Bone marrow (tissue), 2 donors: Measurements from ENCODE around the gene PLPPR5.
"Not testable (repeated sequence)": the region's sequence is repeated elsewhere in the genome, so short reads cannot be mapped to it uniquely, and the experiment has no call there.

Source experiments
- DNase-seq, 2 donors: peaks; one replicate each; lab custom pipeline; 2025; lab: John Stamatoyannopoulos, UW

Gene PLPPR5

DNA sequence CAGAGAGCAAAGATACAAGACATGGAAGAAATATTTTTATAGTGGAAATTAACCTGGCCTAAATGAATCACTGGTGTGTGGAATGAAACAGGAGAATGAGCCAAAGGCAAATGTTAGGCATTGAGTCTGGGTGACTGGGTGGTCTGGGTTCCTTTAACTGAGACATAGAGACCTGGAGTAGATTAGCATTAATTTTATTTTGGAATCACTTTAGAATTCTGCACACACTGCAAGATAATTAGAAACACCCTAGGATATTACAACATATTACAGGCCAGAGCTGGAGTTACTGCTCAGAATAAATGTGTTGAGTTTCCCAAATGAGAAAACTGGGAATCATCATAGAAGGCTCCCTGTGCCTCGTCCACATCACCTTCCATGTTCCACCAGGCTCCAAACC is 85.5 kb downstream of the PLPPR5 start:
- no peak for DNase-seq

GRCh38 chr1:98914547-98914946 is 90.1 kb downstream of the PLPPR5 start:
- DNase-seq = no peak

DNA sequence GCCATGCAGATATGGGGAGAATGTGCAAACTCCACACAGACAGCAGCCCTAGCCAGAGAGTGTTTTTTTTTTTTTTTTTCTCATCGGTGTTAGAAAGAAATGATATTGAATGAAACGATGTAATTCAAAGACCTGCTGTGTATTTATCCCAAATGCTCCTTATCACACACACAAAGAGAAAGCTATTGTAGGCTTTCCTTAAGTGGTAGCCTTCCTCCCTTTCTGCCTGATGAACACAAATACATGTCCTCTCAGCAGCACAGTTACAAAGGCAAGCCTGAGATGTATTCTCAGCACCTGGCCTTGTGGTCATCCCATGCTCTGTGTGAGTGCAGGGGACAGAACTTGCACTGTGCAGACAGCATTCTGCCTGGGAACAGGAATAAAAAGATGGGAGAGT is 93.8 kb downstream of the PLPPR5 start:
- DNase-seq = no peak

DNA sequence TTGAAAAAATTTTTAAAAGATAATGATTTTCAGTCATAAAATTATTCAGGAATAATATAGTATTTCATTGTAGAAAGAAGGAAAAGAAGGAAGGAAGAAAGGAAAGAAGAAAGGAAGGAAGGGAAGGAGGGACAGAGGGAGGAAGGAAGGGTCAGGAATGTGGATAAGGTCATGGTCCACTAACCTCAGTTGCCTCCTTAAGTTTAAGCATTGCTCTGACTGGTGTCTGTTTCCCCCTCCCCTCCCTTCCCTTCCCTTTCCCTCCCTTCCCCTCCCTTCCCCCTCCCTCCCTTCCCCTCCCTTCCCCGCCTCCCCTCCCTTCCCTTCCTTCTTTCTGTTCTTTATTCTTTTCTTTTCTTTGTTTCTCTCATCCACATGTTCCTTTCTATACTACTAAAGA is 95.7 kb downstream of the PLPPR5 start:
- no peak for DNase-seq

- no peak for DNase-seq
Observed at GRCh38 chr1:98906809-98907208, 97.9 kb downstream of the PLPPR5 start.

GRCh38 chr1:98906361-98906760 is 98.3 kb downstream of the PLPPR5 start:
- no peak for DNase-seq

DNA sequence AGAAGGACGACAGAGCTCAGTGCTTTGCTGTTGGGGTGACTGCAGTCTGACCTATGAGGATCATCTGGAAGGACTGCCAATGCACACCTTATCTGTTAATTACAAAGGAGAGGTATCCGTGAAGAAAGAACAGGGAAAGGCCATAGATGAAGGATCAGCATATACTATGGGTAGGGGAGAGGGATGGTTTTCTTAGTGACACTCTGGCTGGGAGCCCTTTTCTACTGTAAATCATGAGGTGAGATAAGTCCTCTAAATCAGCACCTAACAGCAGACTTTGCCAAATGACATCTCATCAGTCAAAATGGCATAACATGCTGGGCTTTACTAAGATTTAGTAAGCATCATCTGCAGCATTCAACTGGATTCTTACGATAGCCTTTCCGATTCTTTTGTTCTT is 100.0 kb downstream of the PLPPR5 start:
- no peak for DNase-seq

DNA sequence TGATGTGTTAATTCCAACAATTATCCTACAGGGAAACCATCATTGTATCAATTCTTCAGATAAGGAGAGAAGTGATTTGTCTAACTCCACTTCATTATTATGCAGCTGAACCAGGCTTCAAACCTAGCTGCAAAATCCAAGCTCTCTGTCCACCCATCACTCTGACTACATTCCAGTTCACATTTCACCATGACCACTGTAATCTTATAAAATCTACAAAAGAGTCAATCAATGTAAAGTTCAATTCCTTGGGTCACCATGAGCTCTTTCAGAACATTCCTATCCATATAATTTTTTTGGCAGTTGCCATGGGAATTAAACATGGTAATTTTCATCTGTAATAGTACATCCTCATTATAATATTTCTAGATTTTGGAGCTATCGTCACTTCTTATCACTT is 100.9 kb downstream of the PLPPR5 start:
- no peak for DNase-seq

GRCh38 chr1:98903261-98903660 is 101.4 kb downstream of the PLPPR5 start:
- DNase-seq = no peak

GRCh38 chr1:98898940-98899339 is 105.7 kb downstream of the PLPPR5 start:
- no peak for DNase-seq

DNA sequence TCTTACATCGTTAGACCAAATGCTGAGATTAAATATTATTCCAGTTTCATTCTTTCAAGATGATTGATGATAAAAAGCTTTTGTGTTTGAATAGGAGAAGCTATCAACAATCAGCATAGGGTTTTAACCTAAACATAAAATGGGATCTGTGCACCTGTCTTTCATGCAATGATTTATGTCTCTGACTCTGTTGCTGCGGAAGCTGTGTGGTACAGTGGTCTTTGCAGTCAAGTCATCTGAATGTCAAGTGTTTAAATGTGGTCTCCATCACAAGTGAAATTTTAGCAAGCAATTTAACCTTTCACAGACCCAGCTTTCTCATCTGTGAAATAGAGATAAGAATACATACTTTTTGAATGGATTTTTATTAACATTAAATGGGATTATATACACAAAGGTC is 107.2 kb downstream of the PLPPR5 start:
- no peak for DNase-seq

GRCh38 chr1:98896711-98897445 is 107.8 kb downstream of the PLPPR5 start:
- DNase-seq = no peak

GRCh38 chr1:98893371-98893770 is 111.3 kb downstream of the PLPPR5 start:
- DNase-seq = no peak

DNA sequence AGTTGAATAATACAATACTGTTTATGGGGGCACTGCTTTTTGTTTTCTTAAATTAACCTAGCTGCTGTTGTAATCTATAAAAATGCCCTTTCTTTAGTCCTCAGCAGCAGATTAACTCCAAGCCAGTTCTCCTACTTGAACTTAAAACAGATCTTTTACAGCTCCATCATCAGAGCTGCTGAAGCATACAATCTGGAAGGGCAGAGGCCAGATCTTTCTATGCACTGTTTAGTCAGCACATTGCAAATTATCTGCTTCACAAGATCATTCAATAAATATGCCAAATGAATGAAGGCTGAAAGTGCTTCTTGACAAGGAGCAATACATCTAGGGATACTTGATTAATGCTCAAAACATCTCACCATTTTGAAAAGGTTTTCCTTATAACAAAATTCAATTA is 115.8 kb downstream of the PLPPR5 start:
- DNase-seq = no peak

GRCh38 chr1:98887507-98887906 is 117.2 kb downstream of the PLPPR5 start:
- no peak for DNase-seq

GRCh38 chr1:98884864-98885263 is 119.8 kb downstream of the PLPPR5 start:
- DNase-seq = no peak

- no peak for DNase-seq
Observed at GRCh38 chr1:98881901-98882300, 122.8 kb downstream of the PLPPR5 start.

GRCh38 chr1:98881234-98881633 is 123.4 kb downstream of the PLPPR5 start:
- not testable (repeated sequence) for DNase-seq

- DNase-seq = no peak
Observed at GRCh38 chr1:98874828-98875227, 129.8 kb downstream of the PLPPR5 start.

DNA sequence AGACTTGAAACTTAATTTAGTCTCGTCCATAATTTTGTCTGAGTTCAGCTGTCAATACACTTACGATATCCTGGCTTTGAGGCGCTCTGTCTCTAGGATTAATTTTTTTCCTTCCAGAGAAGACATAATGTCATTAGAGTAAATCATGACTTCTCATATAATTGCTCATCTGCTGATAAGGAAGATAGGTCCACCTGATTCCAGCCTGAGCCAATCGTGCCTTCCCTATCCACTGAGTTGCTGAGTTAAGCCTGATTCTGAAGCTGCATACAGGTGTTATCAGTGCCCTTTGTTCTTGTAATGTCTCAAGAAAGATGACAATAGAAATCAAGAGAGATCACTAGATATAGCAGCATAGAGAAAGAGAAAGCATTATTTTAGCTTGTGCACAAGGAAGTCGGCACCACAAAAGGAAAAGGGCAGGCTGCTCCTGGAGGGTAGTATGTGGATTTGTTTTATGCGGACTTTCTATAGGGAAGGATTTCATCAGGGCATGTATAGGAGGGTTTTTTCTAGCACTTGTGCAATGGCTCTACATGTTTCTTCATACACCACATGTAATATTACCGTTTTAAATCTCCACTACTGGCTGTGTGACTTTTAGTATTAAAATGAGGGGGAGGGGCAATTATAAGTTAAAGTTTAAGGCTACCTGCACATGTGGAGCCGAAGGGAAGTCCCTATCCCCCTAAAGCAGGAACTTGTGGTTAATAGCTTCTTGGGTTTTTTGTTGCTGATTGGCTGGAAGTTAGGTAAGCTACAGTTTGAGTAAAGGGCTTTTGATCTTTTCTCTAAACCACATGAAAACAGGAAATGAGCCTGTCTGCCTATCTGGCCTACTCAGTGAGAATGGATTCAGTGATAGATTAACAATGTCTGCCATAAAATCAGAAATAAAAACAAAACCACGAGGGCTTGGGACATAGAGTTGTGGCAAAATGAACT is 133.4 kb downstream of the PLPPR5 start:
- peak in 1 of 2 donors; percentile 10 for DNase-seq

- DNase-seq = no peak
Observed at GRCh38 chr1:98865796-98866195, 138.9 kb downstream of the PLPPR5 start.

DNA sequence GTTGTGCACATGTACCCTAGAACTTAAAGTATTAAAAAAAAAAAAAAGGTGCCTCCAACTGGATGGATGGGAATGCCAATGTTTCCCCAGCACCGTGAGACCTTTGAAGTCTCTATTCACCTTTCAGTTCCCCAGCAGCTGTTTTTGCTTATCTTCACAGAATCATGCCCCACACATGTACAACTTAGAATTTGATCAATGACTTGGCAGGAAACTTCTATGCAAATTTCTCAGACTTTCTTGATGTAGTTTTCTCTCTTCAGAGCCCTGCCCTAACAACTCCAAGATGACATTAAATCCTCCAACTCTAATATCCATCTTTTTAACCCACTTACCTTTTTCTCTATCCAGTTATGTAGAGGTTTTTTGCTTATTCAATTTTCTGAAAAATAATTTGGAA is 144.3 kb downstream of the PLPPR5 start:
- no peak for DNase-seq

- no peak for DNase-seq
Observed at GRCh38 chr1:98854137-98854536, 150.5 kb downstream of the PLPPR5 start.
